ENCODE data around the gene NDUFA12. TPM values are rescaled to one million over a fixed set of nuclear protein-coding genes. Genes with fewer than 3 reads are reported as not detected.

NDUFA12 gene
- total RNA-seq, 3 donors from 2014 or later (not counting 1 experiment from before 2014, with no cell fraction given) = 67.7 to 91.5 (median 69.6) TPM

GRCh38 chr12:94941440-94941862 is 62.0 kb downstream of the NDUFA12 start:
- no peak for TF ChIP-seq CTCF (IDR thresholded peaks at IDR 0.05)

DNA sequence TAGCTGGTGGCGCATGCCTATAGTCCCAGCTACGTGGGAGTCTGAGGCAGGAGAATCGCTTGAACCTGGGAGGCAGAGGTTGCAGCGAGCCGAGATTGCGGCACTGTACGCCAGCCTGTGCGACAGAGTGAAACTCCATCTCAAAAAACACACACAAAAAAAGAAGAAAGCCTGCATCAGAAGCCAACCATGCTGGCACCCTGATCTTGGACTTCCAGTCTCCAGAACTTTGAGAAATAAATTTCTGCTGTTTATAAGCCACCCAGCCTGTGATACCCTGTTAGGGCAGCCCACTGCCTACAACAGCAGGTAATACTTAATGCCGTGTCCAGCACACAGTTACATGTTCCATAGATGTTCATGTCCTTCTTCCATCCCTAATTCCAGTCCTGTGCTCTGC is 62.7 kb downstream of the NDUFA12 start:
- H3K27me3 ChIP-seq (ENCODE audit: control insufficient read depth, insufficient read depth, low read length) = no peaks in the 10 kb centered on the region
- Mint-ChIP-seq H3K27me3 (ENCODE audit: low read depth in 2 of 2) (no peaks in the 10 kb centered on the region), H3K36me3 (peaks cover 16% of the 10 kb centered on the region), H3K4me3 (no peak overlapping the region), H3K27ac (peak overlapping the region; percentile 90 to 93), H3K4me1 (peaks cover 61 to 66% of the 10 kb centered on the region in 2 donors), H3K9me3 (peaks cover 8 to 9% of the 10 kb centered on the region in 2 donors)
- intact Hi-C loops (cut with micrococcal nuclease) = loop anchor here (1.0 kb wide), 1 partner anchor 63 kb away; the partner anchor contains the start of gene NDUFA12
- ATAC-seq (no peak), DNase-seq (no peak)
- TF ChIP-seq CTCF (IDR thresholded peaks at IDR 0.05) = no peak
- 97% methylated on average over 9 of the region's 9 CpGs for WGBS (ENCODE audit: insufficient coverage)
- no peak overlapping the region for H3K4me3 ChIP-seq (ENCODE audit: low read length)
- peak overlapping the region; percentile 55 for H3K27ac ChIP-seq (ENCODE audit: low read length)
- H3K36me3 ChIP-seq (ENCODE audit: control insufficient read depth, insufficient read depth, low read length) = no peaks in the 10 kb centered on the region
- peaks cover 18% of the 10 kb centered on the region for H3K9me3 ChIP-seq (ENCODE audit: control insufficient read depth, insufficient read depth, low read length)
- H3K4me1 ChIP-seq (ENCODE audit: control insufficient read depth, insufficient read depth, low read length) = peaks cover 62% of the 10 kb centered on the region

More at GRCh38 chr12:94941440-94941862, 62.0 kb downstream of the NDUFA12 start:
- Mint-ChIP-seq H3K27me3 (ENCODE audit: low read depth in 2 of 2) (no peaks in the 10 kb centered on the region), H3K27ac (peak overlapping the region; percentile 90 to 93), H3K4me3 (peak overlapping the region; percentile 74), H3K36me3 (peaks cover 16% of the 10 kb centered on the region), H3K4me1 (peaks cover 61 to 70% of the 10 kb centered on the region in 2 donors), H3K9me3 (peaks cover 8 to 9% of the 10 kb centered on the region in 2 donors)
- Histone ChIP-seq H3K27me3 (ENCODE audit: control insufficient read depth, insufficient read depth, low read length) (no peaks in the 10 kb centered on the region), H3K36me3 (ENCODE audit: control insufficient read depth, insufficient read depth, low read length) (no peaks in the 10 kb centered on the region), H3K4me3 (ENCODE audit: low read length) (no peak overlapping the region), H3K27ac (ENCODE audit: low read length) (peak overlapping the region; percentile 55), H3K9me3 (ENCODE audit: control insufficient read depth, insufficient read depth, low read length) (peaks cover 21% of the 10 kb centered on the region), H3K4me1 (ENCODE audit: control insufficient read depth, insufficient read depth, low read length) (peaks cover 62% of the 10 kb centered on the region)
- DNase-seq (peak; percentile 58 to 72), ATAC-seq (peak; percentile 78 to 90 (median 85))
- 51% methylated on average over 7 of the region's 7 CpGs for WGBS (ENCODE audit: insufficient coverage)
- intact Hi-C loops (cut with micrococcal nuclease) = loop anchor here (1.0 kb wide), 1 partner anchor 62 kb away; the partner anchor contains the start of gene NDUFA12

DNA sequence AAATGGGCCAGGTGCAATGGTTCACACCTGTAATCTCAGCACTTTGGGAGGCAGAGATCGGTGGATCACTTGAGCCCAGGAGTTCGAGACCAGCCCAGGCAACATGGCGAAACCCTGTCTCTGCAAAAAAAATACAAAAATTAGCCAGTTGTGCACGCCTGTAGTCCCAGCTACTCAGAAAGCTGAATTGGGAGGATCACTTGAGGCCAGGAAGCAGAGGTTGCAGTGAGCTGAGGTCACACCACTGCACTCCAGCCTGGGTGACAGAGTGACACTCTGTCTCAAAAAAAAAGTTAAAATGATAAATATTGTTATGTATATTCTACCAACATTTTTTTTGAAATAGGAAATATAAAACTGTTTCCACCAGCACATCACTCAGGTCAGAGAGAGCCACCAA is 64.9 kb downstream of the NDUFA12 start:
- no peak for TF ChIP-seq CTCF (IDR thresholded peaks at IDR 0.05)
- ATAC-seq = peak in 2 of 3 donors; percentile 42 to 43

DNA sequence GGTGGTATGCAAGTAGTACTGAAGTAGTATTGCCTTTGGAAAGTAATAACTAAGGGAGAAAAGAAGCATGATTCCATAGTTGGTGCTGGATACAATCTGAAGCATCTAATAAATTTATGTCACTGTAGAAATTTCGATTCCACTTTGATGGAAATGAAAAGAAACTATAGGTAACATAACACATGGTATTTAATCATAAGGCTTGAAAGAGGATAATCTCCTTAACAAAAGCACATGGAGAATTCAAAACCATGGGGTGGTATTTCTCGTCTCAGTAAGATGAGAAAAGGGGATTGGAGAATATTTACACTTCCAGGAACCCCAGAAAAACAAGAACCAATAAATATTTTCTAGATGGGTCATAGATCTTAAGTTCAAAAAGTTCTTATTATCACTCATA is 72.7 kb downstream of the NDUFA12 start:
- Mint-ChIP-seq H3K27ac (no peak overlapping the region), H3K27me3 (ENCODE audit: low read depth in 2 of 2) (no peaks in the 10 kb centered on the region), H3K9me3 (no peaks in the 10 kb centered on the region), H3K36me3 (no peaks in the 10 kb centered on the region), H3K4me1 (no peaks in the 10 kb centered on the region), H3K4me3 (no peak overlapping the region)
- Histone ChIP-seq H3K27me3 (ENCODE audit: control insufficient read depth, insufficient read depth, low read length) (no peaks in the 10 kb centered on the region), H3K9me3 (ENCODE audit: control insufficient read depth, insufficient read depth, low read length) (no peaks in the 10 kb centered on the region), H3K27ac (ENCODE audit: low read length) (no peak overlapping the region), H3K4me1 (ENCODE audit: control insufficient read depth, insufficient read depth, low read length) (no peaks in the 10 kb centered on the region), H3K4me3 (ENCODE audit: low read length) (no peak overlapping the region), H3K36me3 (ENCODE audit: control insufficient read depth, insufficient read depth, low read length) (no peaks in the 10 kb centered on the region)
- intact Hi-C loops (cut with micrococcal nuclease) = no loop called here
- no peak for TF ChIP-seq CTCF (IDR thresholded peaks at IDR 0.05)
- no peak for ATAC-seq
- DNase-seq = no peak
- WGBS (ENCODE audit: insufficient coverage) = no CpG with 5 or more reads among the region's 2 CpGs

More for the DNA sequence above, 64.9 kb downstream of the NDUFA12 start:
- intact Hi-C loops (cut with micrococcal nuclease) = no loop called here
- no peaks in the 10 kb centered on the region for H3K36me3 ChIP-seq (ENCODE audit: control insufficient read depth, insufficient read depth, low read length)
- peak overlapping the region; percentile 67 for H3K27ac ChIP-seq (ENCODE audit: low read length)
- H3K9me3 ChIP-seq (ENCODE audit: control insufficient read depth, insufficient read depth, low read length) = peaks cover 3% of the 10 kb centered on the region
- H3K4me1 Mint-ChIP-seq = peaks cover 45 to 46% of the 10 kb centered on the region in 2 donors
- H3K4me1 ChIP-seq (ENCODE audit: control insufficient read depth, insufficient read depth, low read length) = peaks cover 50% of the 10 kb centered on the region
- H3K36me3 Mint-ChIP-seq = peaks cover 2% of the 10 kb centered on the region
- peak; percentile 9 to 23 for DNase-seq
- H3K4me3 ChIP-seq (ENCODE audit: low read length) = no peak overlapping the region
- H3K27me3 Mint-ChIP-seq (ENCODE audit: low read depth in 2 of 2) = no peaks in the 10 kb centered on the region
- no peak overlapping the region for H3K4me3 Mint-ChIP-seq
- 65% methylated on average over 4 of the region's 4 CpGs for WGBS (ENCODE audit: insufficient coverage)
- H3K27me3 ChIP-seq (ENCODE audit: control insufficient read depth, insufficient read depth, low read length) = no peaks in the 10 kb centered on the region
- peaks cover under 1% of the 10 kb centered on the region in 2 donors for H3K9me3 Mint-ChIP-seq
- peak overlapping the region; percentile 80 to 85 for H3K27ac Mint-ChIP-seq

All from natural killer cell (primary cell).